ENCODE results near the gene RNH1.

RNH1 gene

GRCh38 chr11:499201-500076, 7.6 kb downstream of the RNH1 start:
- DNase-seq (ENCODE audit: low read depth, low spot score), result no peak

- DNase-seq (ENCODE audit: low read depth, low spot score), result no peak
Measured at GRCh38 chr11:498297-499181, 8.5 kb downstream of the RNH1 start.

- DNase-seq (ENCODE audit: low read depth, low spot score), result no peak
Measured at GRCh38 chr11:497565-498296, 9.3 kb downstream of the RNH1 start.

- no peak for DNase-seq (ENCODE audit: low read depth, low spot score)
Measured at GRCh38 chr11:496834-497564, 10.0 kb downstream of the RNH1 start.

GRCh38 chr11:495537-495931, 11.5 kb downstream of the RNH1 start:
- no peak for DNase-seq (ENCODE audit: low read depth, low spot score)

GRCh38 chr11:494761-495536, 12.1 kb downstream of the RNH1 start:
- no peak for DNase-seq (ENCODE audit: low read depth, low spot score)

- DNase-seq (ENCODE audit: low read depth, low spot score), result no peak
Measured at GRCh38 chr11:492427-493226, 14.4 kb downstream of the RNH1 start.

GRCh38 chr11:491358-491757, 15.7 kb downstream of the RNH1 start:
- no peak for DNase-seq (ENCODE audit: low read depth, low spot score)

- no peak for DNase-seq (ENCODE audit: low read depth, low spot score)
Measured at GRCh38 chr11:490930-491260, 16.1 kb downstream of the RNH1 start.

GRCh38 chr11:490186-490929, 16.7 kb downstream of the RNH1 start:
- DNase-seq (ENCODE audit: low read depth, low spot score), result no peak

GRCh38 chr11:489610-490185, 17.3 kb downstream of the RNH1 start:
- DNase-seq (ENCODE audit: low read depth, low spot score), result no peak

- DNase-seq (ENCODE audit: low read depth, low spot score), result no peak
Measured at GRCh38 chr11:488992-489391, 18.1 kb downstream of the RNH1 start.

GRCh38 chr11:488579-488978, 18.5 kb downstream of the RNH1 start:
- no peak for DNase-seq (ENCODE audit: low read depth, low spot score)

GRCh38 chr11:488062-488461, 19.0 kb downstream of the RNH1 start:
- DNase-seq (ENCODE audit: low read depth, low spot score), result no peak

- DNase-seq (ENCODE audit: low read depth, low spot score), result no peak
Measured at GRCh38 chr11:487571-488021, 19.4 kb downstream of the RNH1 start.

- no peak for DNase-seq (ENCODE audit: low read depth, low spot score)
Measured at GRCh38 chr11:486189-486588, 20.9 kb downstream of the RNH1 start.

GRCh38 chr11:484616-485015, 22.4 kb downstream of the RNH1 start:
- no peak for DNase-seq (ENCODE audit: low read depth, low spot score)

GRCh38 chr11:479311-479710, 27.7 kb downstream of the RNH1 start:
- DNase-seq (ENCODE audit: low read depth, low spot score), result no peak
